ENCODE data around the gene UBL4A. TPM values are rescaled to one million over a fixed set of nuclear protein-coding genes. Genes with fewer than 3 reads are reported as not detected.

The UBL4A gene
- total RNA-seq, 1 donor from 2014 or later, result 29.2 TPM

DNA sequence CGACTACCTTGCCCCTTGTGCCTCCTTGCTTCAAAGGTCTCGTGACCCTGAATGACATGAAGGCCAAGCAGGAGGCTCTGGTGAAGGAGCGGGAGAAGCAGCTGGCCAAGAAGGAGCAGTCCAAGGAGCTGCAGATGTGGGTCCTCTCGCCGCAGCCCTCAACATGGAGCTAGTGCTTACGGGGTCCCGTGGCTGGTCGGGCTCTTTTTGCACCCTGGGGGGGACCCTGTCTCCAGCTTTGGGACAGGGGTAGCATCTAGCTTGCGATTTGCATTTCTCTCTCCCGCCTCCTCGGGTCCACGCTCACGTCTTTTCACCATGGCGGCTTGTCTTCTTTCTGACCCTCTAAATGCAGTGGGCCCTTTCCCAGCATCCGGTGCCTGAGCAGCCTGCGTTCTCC lies 40.6 kb downstream of the UBL4A start:
- TF ChIP-seq, protein P1, sequence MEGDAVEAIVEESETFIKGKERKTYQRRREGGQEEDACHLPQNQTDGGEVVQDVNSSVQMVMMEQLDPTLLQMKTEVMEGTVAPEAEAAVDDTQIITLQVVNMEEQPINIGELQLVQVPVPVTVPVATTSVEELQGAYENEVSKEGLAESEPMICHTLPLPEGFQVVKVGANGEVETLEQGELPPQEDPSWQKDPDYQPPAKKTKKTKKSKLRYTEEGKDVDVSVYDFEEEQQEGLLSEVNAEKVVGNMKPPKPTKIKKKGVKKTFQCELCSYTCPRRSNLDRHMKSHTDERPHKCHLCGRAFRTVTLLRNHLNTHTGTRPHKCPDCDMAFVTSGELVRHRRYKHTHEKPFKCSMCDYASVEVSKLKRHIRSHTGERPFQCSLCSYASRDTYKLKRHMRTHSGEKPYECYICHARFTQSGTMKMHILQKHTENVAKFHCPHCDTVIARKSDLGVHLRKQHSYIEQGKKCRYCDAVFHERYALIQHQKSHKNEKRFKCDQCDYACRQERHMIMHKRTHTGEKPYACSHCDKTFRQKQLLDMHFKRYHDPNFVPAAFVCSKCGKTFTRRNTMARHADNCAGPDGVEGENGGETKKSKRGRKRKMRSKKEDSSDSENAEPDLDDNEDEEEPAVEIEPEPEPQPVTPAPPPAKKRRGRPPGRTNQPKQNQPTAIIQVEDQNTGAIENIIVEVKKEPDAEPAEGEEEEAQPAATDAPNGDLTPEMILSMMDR (IDR thresholded peaks at IDR 0.05; ENCODE audit: unreplicated experiment), result no peak
- no peak for DNase-seq (ENCODE audit: low spot score in 2 of 2, unreplicated experiment in 2 of 2)

DNA sequence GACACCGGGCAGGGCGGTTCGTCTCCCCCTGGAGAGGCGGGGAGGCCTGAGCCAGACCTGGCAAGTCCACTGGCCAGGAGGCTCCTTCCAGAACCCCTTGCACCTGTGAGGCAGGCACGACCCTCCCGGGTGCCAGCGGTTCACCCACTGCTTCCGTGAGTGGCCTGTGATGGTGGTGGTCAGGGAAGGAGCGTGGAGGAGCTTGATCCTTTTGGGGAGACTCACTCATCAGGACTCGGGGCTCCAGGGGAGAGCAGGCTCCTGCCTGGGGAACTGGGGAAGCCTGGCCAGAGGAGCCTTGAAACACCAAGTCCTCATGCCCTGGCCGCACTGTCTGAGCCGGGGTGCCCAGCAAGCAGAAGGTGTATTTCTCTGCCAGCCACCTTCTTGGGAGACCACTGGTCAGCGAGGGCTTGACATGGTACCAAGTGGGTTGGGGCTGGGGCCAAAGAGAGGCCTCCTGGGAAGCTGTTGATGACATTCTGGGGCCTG lies 41.6 kb downstream of the UBL4A start:
- Mint-ChIP-seq H3K27ac (no peak overlapping the region), H3K27me3 (ENCODE audit: low read depth) (no peaks in the 10 kb centered on the region), H3K4me1 (peaks cover 3% of the 10 kb centered on the region), H3K9me3 (no peaks in the 10 kb centered on the region), H3K4me3 (peak overlapping the region; percentile 36), H3K36me3 (peaks cover 10% of the 10 kb centered on the region)
- TF ChIP-seq, protein P1 (IDR thresholded peaks at IDR 0.05; ENCODE audit: unreplicated experiment), result no peak
- no peak for DNase-seq (ENCODE audit: low spot score in 2 of 2, unreplicated experiment in 2 of 2)

More for the DNA sequence above, 40.6 kb downstream of the UBL4A start:
- Mint-ChIP-seq H3K36me3 (peaks cover 11% of the 10 kb centered on the region), H3K27me3 (ENCODE audit: low read depth) (no peaks in the 10 kb centered on the region), H3K4me3 (peak overlapping the region; percentile 28), H3K27ac (no peak overlapping the region), H3K4me1 (peaks cover 3% of the 10 kb centered on the region), H3K9me3 (no peaks in the 10 kb centered on the region)

DNA sequence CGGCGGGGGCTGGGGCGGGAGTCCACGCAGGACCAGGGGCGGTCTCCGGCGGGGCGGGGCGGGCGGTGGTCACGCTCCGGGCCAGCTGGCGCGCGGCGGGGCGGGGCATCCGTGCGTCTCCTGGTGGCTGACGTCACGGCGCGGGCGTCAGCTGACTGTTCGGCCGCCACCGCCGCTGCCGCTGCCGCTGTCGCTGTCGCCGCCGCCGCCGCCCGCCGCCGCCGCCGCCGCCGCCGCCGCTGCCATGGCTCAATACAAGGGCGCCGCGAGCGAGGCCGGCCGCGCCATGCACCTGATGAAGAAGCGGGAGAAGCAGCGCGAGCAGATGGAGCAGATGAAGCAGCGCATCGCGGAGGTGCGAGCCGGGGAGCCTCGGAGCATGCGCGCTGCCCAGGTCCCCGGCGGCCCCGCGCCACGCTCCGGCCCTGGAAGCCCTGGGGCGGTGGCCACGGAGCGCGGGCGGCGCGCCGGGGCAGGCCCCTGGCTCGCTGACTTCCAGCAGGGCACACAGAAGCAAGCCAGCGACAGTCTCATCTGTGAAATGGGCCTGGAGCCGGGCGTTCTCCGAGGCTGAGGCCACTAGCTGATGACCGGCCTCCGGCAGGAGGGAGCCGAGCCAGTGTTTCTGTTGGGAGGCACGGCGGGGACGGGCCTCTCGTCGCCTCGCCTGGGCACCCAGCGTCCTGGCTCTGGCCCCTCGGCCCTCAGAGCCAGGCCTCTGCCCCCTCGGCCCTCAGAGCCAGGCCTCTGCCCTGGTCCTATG lies 42.2 kb downstream of the UBL4A start, which contains the start of gene FAM50A:
FAM50A (plus strand) TSS at position 150 of the 763 bp plus-strand sequence; CDS start at position 245, 95 bp downstream.
- TF ChIP-seq, protein P1 (IDR thresholded peaks at IDR 0.05; ENCODE audit: unreplicated experiment), result no peak
- peak; percentile 56 to 63 for DNase-seq (ENCODE audit: low spot score in 2 of 2, unreplicated experiment in 2 of 2)
- Mint-ChIP-seq H3K27ac (peak within 1 kb of the TSS; percentile 88), H3K4me1 (peaks cover 3% of the 10 kb centered on the region), H3K9me3 (no peaks in the 10 kb centered on the region), H3K4me3 (peak within 1 kb of the TSS; percentile 71), H3K27me3 (ENCODE audit: low read depth) (no peaks in the 10 kb centered on the region), H3K36me3 (peaks cover 10% of the 10 kb centered on the region)

DNA sequence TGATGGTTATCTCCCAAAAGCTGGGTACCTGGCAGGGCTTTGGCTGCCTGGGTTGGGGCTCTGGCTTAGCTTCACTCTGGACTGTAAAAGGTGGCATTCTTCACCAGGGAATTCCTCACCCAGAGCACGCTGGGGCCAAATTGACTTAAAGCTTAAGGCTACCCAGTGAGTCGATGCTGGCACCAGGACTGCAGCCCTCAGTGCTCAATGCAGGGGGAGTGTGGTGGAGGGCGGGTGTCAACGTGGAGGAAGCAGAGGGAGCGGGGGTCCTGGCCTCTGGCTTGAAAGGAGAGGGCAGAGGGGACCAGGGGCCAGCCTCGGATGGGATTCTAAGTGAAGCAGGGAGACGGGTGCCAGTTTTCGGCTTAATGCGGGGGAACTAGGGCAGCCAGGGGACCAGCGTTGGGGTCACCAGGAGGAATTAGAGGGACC lies 42.9 kb downstream of the UBL4A start:
- DNase-seq (ENCODE audit: low spot score in 2 of 2, unreplicated experiment in 2 of 2), result no peak
- Mint-ChIP-seq H3K4me1 (peaks cover 3% of the 10 kb centered on the region), H3K27me3 (ENCODE audit: low read depth) (no peaks in the 10 kb centered on the region), H3K27ac (peak overlapping the region; percentile 88), H3K4me3 (peak overlapping the region; percentile 71), H3K36me3 (peaks cover 11% of the 10 kb centered on the region), H3K9me3 (no peaks in the 10 kb centered on the region)
- TF ChIP-seq, protein P1 (IDR thresholded peaks at IDR 0.05; ENCODE audit: unreplicated experiment), result no peak

DNA sequence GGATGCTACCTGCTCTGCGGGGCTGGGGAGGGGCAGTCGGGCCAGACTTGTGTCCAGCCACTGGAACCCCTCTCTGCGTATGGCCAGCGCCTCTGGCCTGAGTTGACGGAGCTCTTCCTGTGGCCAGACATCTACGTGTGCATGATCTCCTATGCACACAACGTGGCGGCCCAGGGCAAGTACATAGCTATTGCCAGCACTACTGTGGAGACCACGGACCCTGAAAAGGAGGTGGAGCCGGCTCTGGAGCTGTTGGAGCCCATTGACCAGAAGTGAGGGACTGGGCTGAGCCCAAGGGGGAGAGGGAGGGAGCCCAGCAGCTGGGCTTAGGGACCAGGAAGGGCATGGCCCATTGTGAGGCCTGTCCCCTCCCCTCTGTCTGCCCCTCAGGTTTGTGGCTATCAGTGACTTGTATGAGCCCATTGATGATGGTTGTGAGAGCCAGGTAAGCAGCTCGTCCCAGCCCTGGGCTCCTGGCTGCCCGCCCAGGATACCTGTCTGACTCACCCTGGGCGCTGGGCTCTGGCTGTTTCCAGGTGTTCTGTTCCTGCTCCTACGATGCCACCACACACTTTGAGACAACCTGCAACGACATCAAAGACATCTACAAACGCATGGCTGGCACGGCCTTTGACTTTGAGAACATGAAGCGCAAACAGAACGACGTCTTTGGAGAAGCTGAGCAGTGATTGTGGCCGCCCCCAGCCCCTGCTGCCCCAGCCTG lies 44.3 kb downstream of the UBL4A start:
- Mint-ChIP-seq H3K27me3 (ENCODE audit: low read depth) (no peaks in the 10 kb centered on the region), H3K4me1 (peaks cover 9% of the 10 kb centered on the region), H3K36me3 (peaks cover 7% of the 10 kb centered on the region), H3K27ac (no peak overlapping the region), H3K9me3 (no peaks in the 10 kb centered on the region), H3K4me3 (no peak overlapping the region)
- no peak for DNase-seq (ENCODE audit: low spot score in 2 of 2, unreplicated experiment in 2 of 2)
- TF ChIP-seq, protein P1 (IDR thresholded peaks at IDR 0.05; ENCODE audit: unreplicated experiment), result no peak

Measured in mesothelial cell of epicardium (in vitro differentiated cells).